Right atrium auricular region (tissue), 2 donors: ENCODE data around the gene NXPE4. TPM values are rescaled to one million over a fixed set of nuclear protein-coding genes. Genes with fewer than 3 reads are reported as not detected.

Experiments
- DNase-seq: peaks from one replicate; pipeline ENCODE4 v3.0.0-alpha.2; 2019; ENCODE audit warnings: low spot score
- H3K27ac ChIP-seq, 2 donors: fragments of 200-600 bp; sonication (generic); 1 replicate in 1 of 2; 2 replicates in 1 of 2; pipeline ENCODE4 v1.5.1; 2016 to 2019
- H3K27me3 ChIP-seq, 2 donors: fragments of 200-600 bp; sonication (generic); one replicate each; pipeline versions ENCODE4 v1.5.1 to v1.6.0; 2017 to 2019
- H3K36me3 ChIP-seq: fragments of 200-600 bp; sonication (generic); one replicate; pipeline ENCODE4 v1.5.1; 2016
- H3K4me1 ChIP-seq, 2 donors: fragments of 200-600 bp; sonication (generic); one replicate each; pipeline versions ENCODE4 v1.5.1 to v1.6.0; 2017 to 2019
- H3K4me3 ChIP-seq, 2 donors: fragments of 200-600 bp; sonication (generic); 1 replicate in 1 of 2; 2 replicates in 1 of 2; pipeline ENCODE4 v1.5.1; 2017 to 2019; ENCODE audit warnings: mild to moderate bottlenecking in 1 of 2, moderate library complexity in 1 of 2
- H3K9me3 ChIP-seq, 2 donors: fragments of 200-600 bp; sonication (generic); one replicate each; pipeline ENCODE4 v1.5.1; 2019
- CTCF ChIP-seq, 2 donors: fragments of 200-600 bp; sonication (generic); IDR thresholded peaks; one replicate each; pipeline ENCODE4 v1.5.1; 2019; ENCODE audit warnings: antibody characterized with exemption in 2 of 2
- total RNA-seq, 2 donors: library from RNA; depleted of rRNA; stranded (reverse); fragments of >200 nt; gene quantifications; one replicate each; pipeline ENCODE4 v1.1.0, GENCODE V29; 2016

NXPE4 gene
- total RNA-seq, 2 donors from 2014 or later = not detected

GRCh38 chr11:114621950-114622809, 26.6 kb upstream of the NXPE4 start:
- H3K27me3 ChIP-seq = no peaks in the 10 kb centered on the region
- no peaks in the 10 kb centered on the region for H3K36me3 ChIP-seq
- no peak overlapping the region for H3K4me3 ChIP-seq
- TF ChIP-seq CTCF (IDR thresholded peaks at IDR 0.05) = no peak
- H3K9me3 ChIP-seq = no peaks in the 10 kb centered on the region
- DNase-seq = no peak
- no peaks in the 10 kb centered on the region for H3K4me1 ChIP-seq
- no peak overlapping the region for H3K27ac ChIP-seq

- no peak for DNase-seq
Observed at GRCh38 chr11:114621072-114621471, 25.5 kb upstream of the NXPE4 start.

GRCh38 chr11:114619659-114620173, 24.1 kb upstream of the NXPE4 start:
- no peak overlapping the region for H3K27ac ChIP-seq
- DNase-seq = no peak
- no peaks in the 10 kb centered on the region for H3K9me3 ChIP-seq
- no peaks in the 10 kb centered on the region for H3K36me3 ChIP-seq
- no peaks in the 10 kb centered on the region for H3K27me3 ChIP-seq
- TF ChIP-seq CTCF (IDR thresholded peaks at IDR 0.05) = no peak
- H3K4me3 ChIP-seq = no peak overlapping the region
- H3K4me1 ChIP-seq = no peaks in the 10 kb centered on the region

More at GRCh38 chr11:114621072-114621471, 25.5 kb upstream of the NXPE4 start:
- Histone ChIP-seq H3K36me3 (no peaks in the 10 kb centered on the region), H3K4me1 (no peaks in the 10 kb centered on the region), H3K4me3 (no peak overlapping the region), H3K27me3 (no peaks in the 10 kb centered on the region), H3K27ac (no peak overlapping the region), H3K9me3 (no peaks in the 10 kb centered on the region)
- TF ChIP-seq CTCF (IDR thresholded peaks at IDR 0.05) = no peak

- Histone ChIP-seq H3K27ac (no peak overlapping the region), H3K36me3 (no peaks in the 10 kb centered on the region), H3K4me3 (no peak overlapping the region), H3K27me3 (no peaks in the 10 kb centered on the region), H3K9me3 (no peaks in the 10 kb centered on the region), H3K4me1 (no peaks in the 10 kb centered on the region)
- DNase-seq = no peak
- no peak for TF ChIP-seq CTCF (IDR thresholded peaks at IDR 0.05)
Observed at GRCh38 chr11:114618139-114618538, 22.6 kb upstream of the NXPE4 start.

- H3K27ac ChIP-seq = no peak overlapping the region
Observed at GRCh38 chr11:114617157-114618124, 21.9 kb upstream of the NXPE4 start.

More at GRCh38 chr11:114617157-114618124, 21.9 kb upstream of the NXPE4 start:
- Histone ChIP-seq H3K27me3 (no peaks in the 10 kb centered on the region), H3K9me3 (no peaks in the 10 kb centered on the region), H3K36me3 (no peaks in the 10 kb centered on the region), H3K4me1 (no peaks in the 10 kb centered on the region), H3K4me3 (no peak overlapping the region)
- DNase-seq = no peak
- no peak for TF ChIP-seq CTCF (IDR thresholded peaks at IDR 0.05)
